HG02642 (cell line): ENCODE results near the gene KRTAP13-2.

ENCODE experiments used
- ATAC-seq: cut with Tn5 transposase; IDR thresholded peaks from one replicate; pipeline ENCODE4 v1.9.1; 2021; ENCODE audit warnings: mild to moderate bottlenecking; ENCODE audit not compliant: unreplicated experiment, poor library complexity

Gene KRTAP13-2

GRCh38 chr21:30329203-30329875 lies 42.7 kb downstream of the KRTAP13-2 start:
- ATAC-seq: no peak

- ATAC-seq: no peak
Observed at GRCh38 chr21:30326390-30326789, 45.7 kb downstream of the KRTAP13-2 start.
